A549 (cell line): ENCODE results near the gene PDLIM5. TPM values are rescaled to one million over a fixed set of nuclear protein-coding genes. Genes with fewer than 3 reads are reported as not detected.

Experiments
- ATAC-seq, 2 experiments: fragments of 200-7000 bp in 1 of 2; fragments of >200 bp in 1 of 2; cut with Nextera tagmentation in 1 of 2; cut with Tn5 transposase in 1 of 2; 3 replicates each; pipeline versions ENCODE4 v1.8.0 to v1.9.1; 2018 to 2020; ENCODE audit warnings: mild to moderate bottlenecking in 1 of 2, moderate library complexity in 1 of 2
- CTCF ChIA-PET: fragments of 300-600 bp; sonication (Branson Sonifier 250); formaldehyde crosslinking; extraction: SDS; loops from one replicate; lab custom pipeline; 2021; ENCODE audit warnings: antibody characterized with exemption, inconsistent platforms; lab: Yijun Ruan, JAX
- POLR2A ChIA-PET: fragments of 350-600 bp; formaldehyde crosslinking; extraction: SDS; loops from one replicate; lab custom pipeline; 2021; ENCODE audit warnings: antibody characterized with exemption, inconsistent platforms; lab: Yijun Ruan, JAX
- DNase-seq, 2 experiments: peaks; one replicate each; pipeline versions ENCODE4 v3.0.0 to v3.0.0-alpha.2; 2011 to 2016; ENCODE audit warnings: low read depth in 1 of 2, low spot score in 1 of 2
- FAIRE-seq: peaks from 2 replicates; lab custom pipeline; 2011; peaks lifted over from hg19 to GRCh38; lab: Jason Lieb, UNC
- H3K27ac ChIP-seq, 2 experiments: fragments of >200 bp; sonication (Bioruptor Twin); formaldehyde crosslinking; 3 replicates each; pipeline ENCODE4 v1.5.1; 2016 to 2017
- H3K4me1 ChIP-seq: fragments of >200 bp; sonication (Bioruptor Twin); formaldehyde crosslinking; 3 replicates; pipeline ENCODE4 v1.6.1; 2016
- H3K4me2 ChIP-seq: fragments of >200 bp; sonication (Bioruptor Twin); formaldehyde crosslinking; 3 replicates; pipeline ENCODE4 v1.6.1; 2016
- H3K4me3 ChIP-seq: fragments of >200 bp; sonication (Bioruptor Twin); formaldehyde crosslinking; 3 replicates; pipeline ENCODE4 v1.5.1; 2016
- H3K9me3 ChIP-seq: fragments of >200 bp; sonication (Bioruptor Twin); formaldehyde crosslinking; 3 replicates; pipeline ENCODE4 v1.6.1; 2016
- ATOH8 ChIP-seq: fragments of 250-450 bp; sonication (Bioruptor Pico); IDR thresholded peaks from 2 replicates; pipeline ENCODE4 v1.5.0; 2020; ENCODE audit warnings: low read depth, mild to moderate bottlenecking, moderate library complexity
- CBX8 ChIP-seq: fragments of 200-600 bp; sonication (generic); IDR thresholded peaks from 2 replicates; pipeline ENCODE4 v1.6.1; 2016
- CHD2 ChIP-seq: fragments of 150-350 bp; IDR thresholded peaks from 2 replicates; pipeline ENCODE4 v1.6.1; 2014; ENCODE audit warnings: low read length; ENCODE audit not compliant: partially characterized antibody
- CHD4 ChIP-seq: fragments of 200-600 bp; sonication (generic); IDR thresholded peaks from 2 replicates; pipeline ENCODE4 v1.6.1; 2016; ENCODE audit warnings: antibody characterized with exemption, mild to moderate bottlenecking, borderline replicate concordance
- EHMT2 ChIP-seq: fragments of 200-600 bp; sonication (generic); IDR thresholded peaks from 2 replicates; pipeline ENCODE4 v1.6.1; 2016; ENCODE audit warnings: antibody characterized with exemption, low read depth, mild to moderate bottlenecking, moderate library complexity
- EP300 ChIP-seq, 2 experiments: fragments of >200 bp; sonication (Bioruptor Twin); formaldehyde crosslinking; IDR thresholded peaks; 2 replicates in 1 of 2; 3 replicates in 1 of 2; pipeline ENCODE4 v1.6.1; 2016 to 2017
- HDAC2 ChIP-seq: fragments of 200-600 bp; sonication (generic); IDR thresholded peaks from 2 replicates; pipeline ENCODE4 v1.6.1; 2016
- HES2 ChIP-seq: fragments of >200 bp; sonication (Bioruptor Twin); formaldehyde crosslinking; IDR thresholded peaks from 2 replicates; pipeline ENCODE4 v1.6.1; 2016
- JUNB ChIP-seq: fragments of >200 bp; sonication (Bioruptor Twin); formaldehyde crosslinking; IDR thresholded peaks from 2 replicates; pipeline ENCODE4 v1.6.1; 2016
- KDM5A ChIP-seq: fragments of 200-600 bp; sonication (generic); IDR thresholded peaks from 2 replicates; pipeline ENCODE4 v1.6.1; 2016; ENCODE audit warnings: antibody characterized with exemption, mild to moderate bottlenecking
- MYC ChIP-seq: IDR thresholded peaks from 2 replicates; pipeline ENCODE4 v1.6.1; 2012; ENCODE audit warnings: mild to moderate bottlenecking, inconsistent platforms, low read length, improper control_type of control experiment, borderline replicate concordance
- NR3C1 ChIP-seq: fragments of >200 bp; sonication (Bioruptor Twin); formaldehyde crosslinking; IDR thresholded peaks from 3 replicates; pipeline ENCODE4 v1.6.1; 2017
- PHF8 ChIP-seq: fragments of 200-600 bp; sonication (generic); IDR thresholded peaks from 2 replicates; pipeline ENCODE4 v1.6.1; 2016; ENCODE audit warnings: low read depth, mild to moderate bottlenecking, antibody characterized with exemption, moderate library complexity, borderline replicate concordance
- POLR2AphosphoS2 ChIP-seq: conservative IDR thresholded peaks from 2 replicates; pipeline ENCODE4 v1.6.1; 2012; ENCODE audit warnings: low read length, improper control_type of control experiment, inconsistent platforms
- RARB ChIP-seq: fragments of 250-450 bp; sonication (Bioruptor Pico); IDR thresholded peaks from 2 replicates; pipeline ENCODE4 v1.8.0; 2021; ENCODE audit warnings: mild to moderate bottlenecking, moderate library complexity
- RCOR1 ChIP-seq: fragments of 150-350 bp; IDR thresholded peaks from 2 replicates; pipeline ENCODE4 v1.6.1; 2014; ENCODE audit warnings: antibody characterized with exemption, low read length, low read depth
- RFX5 ChIP-seq: fragments of 450-650 bp; IDR thresholded peaks from 2 replicates; pipeline ENCODE4 v1.7.1; 2014; ENCODE audit warnings: antibody characterized with exemption, mild to moderate bottlenecking, moderate library complexity
- RNF2 ChIP-seq: fragments of 200-600 bp; sonication (generic); IDR thresholded peaks from 2 replicates; pipeline ENCODE4 v1.6.1; 2016; ENCODE audit warnings: low read depth, mild to moderate bottlenecking, antibody characterized with exemption, moderate library complexity, borderline replicate concordance
- TP53 ChIP-seq: fragments of 250-450 bp; sonication (Bioruptor Pico); IDR thresholded peaks from 2 replicates; pipeline ENCODE4 v1.5.0; 2021; ENCODE audit warnings: mild to moderate bottlenecking, moderate library complexity
- ZC3H11A ChIP-seq: fragments of 450-650 bp; IDR thresholded peaks from 2 replicates; pipeline ENCODE4 v1.6.1; 2014; ENCODE audit warnings: antibody characterized with exemption, mild to moderate bottlenecking
- ZNF302 ChIP-seq: fragments of 250-450 bp; sonication (Bioruptor Pico); IDR thresholded peaks from 2 replicates; pipeline ENCODE4 v1.9.0; 2021; ENCODE audit warnings: inconsistent platforms, mild to moderate bottlenecking, moderate library complexity
- WGBS: methylation state at CpG from one replicate; pipeline ENCODE4 v1.1.6; 2017; ENCODE audit errors: missing lambda C conversion rate; 5-methylcytosine and 5-hydroxymethylcytosine counted together
- polyA plus RNA-seq, 4 experiments: library from polyadenylated mRNA; depleted of rRNA in 3 of 4; stranded (reverse); fragments of >200 nt; fragmentation: RNase III in 1 of 4; extraction: RNeasy Plus Mini Kit Qiagen cat#74134 plus additional on column Dnase treatment in 1 of 4; gene quantifications; 2 replicates in 3 of 4; 3 replicates in 1 of 4; pipeline ENCODE4 v1.2.3, GENCODE V29; 2011 to 2017
- TF ChIP-seq, protein P1 (sequence below): fragments of 250-450 bp; sonication (Bioruptor Pico); IDR thresholded peaks from 2 replicates; pipeline ENCODE4 v1.5.0; 2021; ENCODE audit warnings: mild to moderate bottlenecking, moderate library complexity, borderline replicate concordance

PDLIM5 gene
- polyA plus RNA-seq, 2 of the 4 experiments (the other 2 are of a cell fraction): 54.2 to 242 TPM

DNA sequence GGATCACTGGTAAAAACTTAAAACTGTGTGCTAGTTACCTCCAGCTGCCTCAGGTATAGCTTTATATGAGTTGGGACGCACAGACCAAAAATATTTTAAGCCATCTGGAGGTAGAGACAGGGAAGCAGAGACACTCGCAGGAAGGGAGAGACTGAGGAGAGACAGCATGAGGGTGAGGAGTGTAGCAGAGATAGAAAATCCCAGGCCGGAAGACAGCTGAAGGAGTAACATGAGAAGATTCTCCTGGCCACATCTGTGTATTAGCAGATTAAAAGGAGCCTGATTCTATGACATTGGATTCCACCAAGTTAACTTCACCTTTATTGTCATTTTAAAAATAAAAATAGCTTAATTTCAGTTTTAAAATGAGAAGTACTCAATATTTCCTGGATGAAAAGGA is 84.3 kb downstream of the PDLIM5 start (continued):
- TF ChIP-seq NR3C1 (no peak), ATOH8 (CRISPR knock-in tag) (no peak), HES2 (no peak), JUNB (no peak), EP300 (IDR thresholded peaks at IDR 0.05) (no peak), RNF2 (no peak), CHD2 (no peak)

GRCh38 chr4:94536649-94537469 is 85.1 kb downstream of the PDLIM5 start:
- H3K4me2 ChIP-seq: peak overlapping the region; percentile 42
- H3K4me1 ChIP-seq: peaks cover 74% of the 10 kb centered on the region
- TF ChIP-seq RARB: no peak
- TF ChIP-seq HDAC2: no peak
- TF ChIP-seq TP53: no peak
- no peak for TF ChIP-seq PHF8
- TF ChIP-seq RFX5: no peak
- no peak for TF ChIP-seq POLR2AphosphoS2
- no peak for TF ChIP-seq ZC3H11A
- no peak for TF ChIP-seq HES2
- no peak for TF ChIP-seq RCOR1
- no peak for TF ChIP-seq CHD4
- no peak for TF ChIP-seq ZNF302 (CRISPR knock-in tag)
- TF ChIP-seq KDM5A: no peak
- no peak for TF ChIP-seq MYC
- TF ChIP-seq, protein P1, sequence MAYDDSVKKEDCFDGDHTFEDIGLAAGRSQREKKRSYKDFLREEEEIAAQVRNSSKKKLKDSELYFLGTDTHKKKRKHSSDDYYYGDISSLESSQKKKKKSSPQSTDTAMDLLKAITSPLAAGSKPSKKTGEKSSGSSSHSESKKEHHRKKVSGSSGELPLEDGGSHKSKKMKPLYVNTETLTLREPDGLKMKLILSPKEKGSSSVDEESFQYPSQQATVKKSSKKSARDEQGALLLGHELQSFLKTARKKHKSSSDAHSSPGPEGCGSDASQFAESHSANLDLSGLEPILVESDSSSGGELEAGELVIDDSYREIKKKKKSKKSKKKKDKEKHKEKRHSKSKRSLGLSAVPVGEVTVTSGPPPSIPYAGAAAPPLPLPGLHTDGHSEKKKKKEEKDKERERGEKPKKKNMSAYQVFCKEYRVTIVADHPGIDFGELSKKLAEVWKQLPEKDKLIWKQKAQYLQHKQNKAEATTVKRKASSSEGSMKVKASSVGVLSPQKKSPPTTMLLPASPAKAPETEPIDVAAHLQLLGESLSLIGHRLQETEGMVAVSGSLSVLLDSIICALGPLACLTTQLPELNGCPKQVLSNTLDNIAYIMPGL (CRISPR knock-in tag): no peak
- no peak for TF ChIP-seq CBX8
- TF ChIP-seq EHMT2: no peak
- ChIA-PET POLR2A (no interaction called here), CTCF (interaction anchor here (1.0 kb wide), 1 partner anchor 16 kb away, joined by 3 read pairs; no protein-coding TSS in a partner anchor)
- ATAC-seq (no peak), DNase-seq (no peak), FAIRE-seq (no peak)
- H3K4me3 ChIP-seq: no peak overlapping the region
- H3K27ac ChIP-seq: 0 out of 6 replicates have a peak overlapping the region, but pooled peaks of 1 of the 2 experiments have one; percentile 5
- 61% methylated on average over 3 of the region's 3 CpGs for WGBS
- no peaks in the 10 kb centered on the region for H3K9me3 ChIP-seq
